PFSK-1 (cell line): ENCODE measurements around the gene CYTH1.

Experiments used
- POLR2AphosphoS5 ChIP-seq: IDR thresholded peaks from 2 replicates; pipeline ENCODE4 v1.6.1; 2012; ENCODE audit warnings: low read depth, mild to moderate bottlenecking, control low read depth, low read length, moderate library complexity
- REST ChIP-seq, 2 experiments: IDR thresholded peaks; 2 replicates each; pipeline versions ENCODE4 v1.6.1 to v1.8.0; 2011 to 2012; ENCODE audit warnings: low read depth in 2 of 2, low read length in 2 of 2, control low read depth in 1 of 2, inconsistent platforms in 1 of 2, mild to moderate bottlenecking in 1 of 2, moderate library complexity in 1 of 2; ENCODE audit not compliant: insufficient read depth in 1 of 2
- TAF1 ChIP-seq: IDR thresholded peaks from 2 replicates; pipeline ENCODE4 v1.6.1; 2012; ENCODE audit warnings: low read length, control low read depth, borderline replicate concordance; ENCODE audit not compliant: insufficient read depth

GRCh38 chr17:78766225-78766624 is 15.8 kb downstream of the CYTH1 start:
- TF ChIP-seq REST (IDR thresholded peaks at IDR 0.05; ENCODE audit: insufficient read depth in 1 of 2, low read depth in 2 of 2, low read length in 2 of 2) (no peak), TAF1 (no peak), POLR2AphosphoS5 (no peak)
